GM18508 (cell line): ENCODE results near the gene ZSWIM2.
"Not testable (repeated sequence)": the region's sequence is repeated elsewhere in the genome, so short reads cannot be mapped to it uniquely, and the experiment has no call there.

ENCODE experiments used
- ATAC-seq: cut with Tn5 transposase; IDR thresholded peaks from one replicate; pipeline ENCODE4 v1.9.1; 2021; ENCODE audit warnings: moderate number of reproducible peaks; ENCODE audit not compliant: insufficient read depth, unreplicated experiment

Gene ZSWIM2

DNA sequence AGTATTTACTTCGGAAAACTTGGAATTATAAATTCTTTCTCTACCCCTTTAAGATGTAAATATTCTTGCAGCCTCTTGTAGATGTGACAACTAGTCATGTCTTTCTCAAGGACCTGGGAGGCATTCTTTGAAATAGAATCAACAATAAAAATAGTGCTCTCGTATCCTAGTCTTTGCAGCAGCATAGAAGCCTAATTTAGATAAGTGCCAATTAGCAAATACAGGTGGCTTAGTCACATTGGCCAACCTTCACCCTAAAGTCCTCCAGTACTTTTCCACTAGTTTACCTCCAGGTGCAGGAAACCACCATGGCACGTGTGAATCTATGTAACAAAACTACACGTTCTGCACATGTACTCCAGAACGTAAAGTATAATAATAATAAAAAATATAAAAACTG lies 3.5 kb upstream of the ZSWIM2 start:
- no peak for ATAC-seq

DNA sequence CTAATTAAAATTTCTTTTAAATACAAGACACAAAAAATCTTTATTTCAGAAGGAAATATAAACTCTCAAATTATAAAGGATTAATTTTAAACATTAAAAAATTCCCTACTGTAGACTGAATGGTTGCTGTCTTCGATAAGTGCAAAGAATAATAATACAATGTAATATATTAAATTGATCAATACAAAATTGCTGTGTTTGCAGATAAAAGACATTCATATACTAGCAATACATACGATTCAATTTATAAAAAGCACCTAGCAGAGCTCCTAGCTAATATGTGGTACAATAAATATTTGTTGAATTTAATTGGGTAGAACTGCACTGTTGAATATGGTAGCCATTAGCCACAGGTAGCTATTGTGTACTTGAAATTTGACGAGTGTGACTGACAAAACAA lies 6.6 kb downstream of the ZSWIM2 start:
- ATAC-seq, result no peak

GRCh38 chr2:186841940-186842339 lies 7.0 kb downstream of the ZSWIM2 start:
- ATAC-seq, result no peak

GRCh38 chr2:186835628-186836027 lies 13.3 kb downstream of the ZSWIM2 start:
- ATAC-seq, result no peak

DNA sequence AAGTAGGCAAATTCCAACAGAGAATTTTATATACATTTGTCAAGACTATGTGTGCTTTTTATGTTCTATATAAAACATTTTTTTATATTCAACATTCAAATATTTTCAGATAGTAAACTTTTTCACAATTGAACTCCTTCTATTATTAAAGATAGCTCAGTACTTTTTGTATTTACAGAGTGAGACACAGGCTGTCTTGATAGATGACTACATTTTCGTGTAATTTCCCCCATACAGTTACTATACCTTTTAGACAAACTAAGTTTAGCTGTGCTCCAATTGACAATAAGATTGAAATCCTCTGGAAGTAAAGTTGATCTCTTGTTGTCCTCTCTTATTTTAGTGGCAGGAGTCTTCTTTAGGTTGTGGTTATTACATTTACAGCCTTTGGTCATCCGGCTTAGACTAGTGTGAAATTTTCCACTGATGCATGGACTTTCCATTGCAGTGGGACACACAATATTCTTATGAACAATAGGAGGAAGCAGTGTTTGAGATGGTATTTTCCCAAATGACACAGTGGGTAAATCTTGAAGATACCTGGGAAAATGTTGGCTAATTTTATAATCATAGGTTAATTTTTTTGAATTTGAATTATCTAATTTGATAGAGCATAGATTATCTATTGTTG lies 21.0 kb downstream of the ZSWIM2 start:
- ATAC-seq, result no peak

- no peak for ATAC-seq
Observed at GRCh38 chr2:186827411-186827810, 21.6 kb downstream of the ZSWIM2 start.

DNA sequence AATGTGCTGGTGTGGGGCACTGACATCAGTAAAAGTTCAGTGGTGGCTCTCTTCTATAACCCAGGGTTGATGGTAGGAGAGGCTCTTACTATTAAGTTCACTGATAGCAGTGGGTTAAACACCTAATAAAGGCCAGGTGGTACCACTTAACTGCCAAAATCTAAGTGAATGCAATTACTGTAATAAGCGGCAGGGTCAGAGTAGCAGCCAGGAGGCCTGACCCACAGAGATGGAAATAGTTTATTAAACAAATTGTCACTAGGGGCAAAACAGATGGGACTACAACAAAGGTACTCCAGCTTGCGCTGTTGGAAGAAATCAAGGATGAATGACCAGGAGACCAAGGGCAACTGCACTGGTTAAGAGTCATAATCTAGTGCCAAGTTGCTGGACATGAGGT lies 26.6 kb downstream of the ZSWIM2 start:
- no peak for ATAC-seq

- no peak for ATAC-seq
Observed at GRCh38 chr2:186820303-186820702, 28.7 kb downstream of the ZSWIM2 start.

DNA sequence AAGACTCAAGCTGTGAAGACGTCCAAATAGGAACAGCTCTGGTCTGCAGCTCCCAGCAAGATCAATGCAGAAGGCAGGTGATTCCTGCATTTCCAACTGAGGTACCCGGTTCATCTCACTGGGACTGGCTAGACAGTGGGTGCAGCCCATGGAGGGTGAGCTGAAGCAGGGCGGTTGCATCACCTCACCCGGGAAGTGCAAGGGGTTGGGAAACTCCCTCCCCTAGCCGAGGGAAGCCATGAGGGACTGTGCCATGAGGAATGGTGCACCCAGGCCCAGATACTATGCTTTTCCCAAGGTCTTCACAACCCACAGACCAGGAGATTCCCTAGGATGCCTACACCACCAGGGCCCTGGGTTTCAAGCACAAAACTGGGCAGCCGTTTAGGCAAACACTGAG lies 37.2 kb downstream of the ZSWIM2 start:
- not testable (repeated sequence) for ATAC-seq

DNA sequence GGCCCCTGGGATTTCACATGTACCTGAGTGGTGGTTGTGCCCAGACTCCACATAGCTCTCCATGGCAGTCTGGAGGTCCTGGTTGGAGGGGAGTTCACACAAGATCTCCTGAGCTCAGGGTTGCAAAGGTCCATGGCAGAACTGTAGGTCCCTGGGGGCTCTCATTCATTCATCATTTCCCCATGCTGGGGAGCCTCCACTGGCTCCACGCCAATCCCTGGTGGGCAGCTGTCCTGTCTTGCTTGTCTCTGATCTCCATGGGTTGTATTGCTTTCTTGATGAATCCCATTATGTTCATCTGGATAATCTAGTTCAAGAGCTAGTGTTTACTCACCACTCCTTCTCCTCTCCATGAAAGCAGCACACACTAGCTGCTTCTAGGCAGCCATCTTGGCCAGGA lies 42.4 kb downstream of the ZSWIM2 start:
- ATAC-seq, result no peak

- not testable (repeated sequence) for ATAC-seq
Observed at GRCh38 chr2:186798604-186799003, 50.4 kb downstream of the ZSWIM2 start.

DNA sequence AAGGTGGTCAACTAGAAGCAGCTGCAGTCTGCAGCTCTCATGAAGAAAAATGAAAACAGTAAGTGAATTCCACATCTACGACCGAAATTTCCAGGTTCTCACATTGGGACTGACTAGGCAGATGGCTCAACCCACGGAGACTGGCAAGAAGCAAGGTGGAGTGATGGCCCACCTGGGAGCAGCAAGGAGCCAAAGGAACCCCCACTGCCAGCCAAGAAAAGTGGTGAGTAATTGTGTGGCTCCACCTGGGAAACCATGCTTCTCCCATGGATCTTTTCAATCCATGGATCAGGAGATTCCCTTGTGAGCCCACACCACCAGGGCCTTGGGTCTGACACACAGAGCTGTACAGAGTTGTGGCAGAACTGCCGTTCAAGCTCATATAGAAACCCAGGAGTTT lies 64.0 kb downstream of the ZSWIM2 start:
- no peak for ATAC-seq

- ATAC-seq, result no peak
Observed at GRCh38 chr2:186783254-186783653, 65.7 kb downstream of the ZSWIM2 start.

- no peak for ATAC-seq
Observed at GRCh38 chr2:186780701-186781316, 68.2 kb downstream of the ZSWIM2 start.
